IMR-90 (cell line): ENCODE measurements around the gene ZC3H4. TPM values are rescaled to one million over a fixed set of nuclear protein-coding genes. Genes with fewer than 3 reads are reported as not detected.

ENCODE experiments used
- ATAC-seq: fragments of 200-7000 bp; cut with Tn5 transposase; 2 replicates; pipeline ENCODE4 v1.9.1; 2020; ENCODE audit warnings: low read depth, mild to moderate bottlenecking, moderate library complexity
- BruUV-seq: library from RNA; stranded (reverse); fragments of 400-500 nt; replicated peaks from 2 replicates; lab custom pipeline; 2021; lab: Mats Ljungman, UMichigan
- CTCF ChIA-PET: fragments of 300-600 bp; formaldehyde crosslinking; extraction: SDS; loops from one replicate; lab custom pipeline; 2021; ENCODE audit warnings: antibody characterized with exemption; lab: Yijun Ruan, JAX
- POLR2A ChIA-PET: fragments of 300-600 bp; sonication (Branson Sonifier 250); formaldehyde crosslinking; loops from one replicate; lab custom pipeline; 2022; ENCODE audit warnings: antibody characterized with exemption; ENCODE audit not compliant: unreplicated experiment; lab: Charles Lee
- DNase-seq: peaks from one replicate; pipeline ENCODE4 v3.0.0; 2013
- H2AFZ ChIP-seq: replicated peaks from 2 replicates; pipeline ENCODE3; 2013; ENCODE audit warnings: low read length, mild to moderate bottlenecking; ENCODE audit not compliant: poor library complexity
- H2AK5ac ChIP-seq: 2 replicates; pipeline ENCODE4 v1.6.1; 2013; ENCODE audit warnings: low read depth, low read length, inconsistent platforms
- H2AK9ac ChIP-seq: replicated peaks from 2 replicates; pipeline ENCODE3; 2013; ENCODE audit warnings: mild to moderate bottlenecking, low read depth, low read length, moderate library complexity; ENCODE audit not compliant: poor library complexity
- H2BK120ac ChIP-seq: 2 replicates; pipeline ENCODE4 v1.6.1; 2013; ENCODE audit warnings: low read depth, low read length, inconsistent platforms
- H2BK15ac ChIP-seq: 3 replicates; pipeline ENCODE4 v1.6.1; 2013; ENCODE audit warnings: low read depth, low read length, inconsistent platforms
- H2BK20ac ChIP-seq: 2 replicates; pipeline ENCODE4 v1.6.1; 2013; ENCODE audit warnings: low read depth, mild to moderate bottlenecking, inconsistent platforms, low read length, moderate library complexity
- H2BK5ac ChIP-seq: 2 replicates; pipeline ENCODE4 v1.6.1; 2013; ENCODE audit warnings: mild to moderate bottlenecking, low read depth, low read length, inconsistent platforms; ENCODE audit not compliant: poor library complexity, severe bottlenecking
- H3K14ac ChIP-seq: replicated peaks from 2 replicates; pipeline ENCODE4 v1.6.1; 2013; ENCODE audit warnings: low read depth, low read length, inconsistent platforms
- H3K18ac ChIP-seq: 2 replicates; pipeline ENCODE4 v1.6.1; 2013; ENCODE audit warnings: low read depth, low read length, control low read depth
- H3K23ac ChIP-seq: 2 replicates; pipeline ENCODE4 v1.6.1; 2013; ENCODE audit warnings: low read depth, low read length, inconsistent platforms
- H3K27ac ChIP-seq: 2 replicates; pipeline ENCODE4 v1.5.1; 2013; ENCODE audit warnings: mild to moderate bottlenecking, control low read depth, low read length; ENCODE audit not compliant: insufficient read depth
- H3K27me3 ChIP-seq: 2 replicates; pipeline ENCODE4 v1.6.1; 2013; ENCODE audit warnings: low read length; ENCODE audit not compliant: control insufficient read depth, insufficient read depth
- H3K36me3 ChIP-seq: 2 replicates; pipeline ENCODE4 v1.6.1; 2013; ENCODE audit warnings: low read length, mixed read lengths; ENCODE audit not compliant: control insufficient read depth, insufficient read depth
- H3K4ac ChIP-seq: 2 replicates; pipeline ENCODE4 v1.6.1; 2013; ENCODE audit warnings: low read depth, low read length, inconsistent platforms
- H3K4me1 ChIP-seq: 2 replicates; pipeline ENCODE4 v1.6.1; 2013; ENCODE audit warnings: low read length, mixed read lengths; ENCODE audit not compliant: control insufficient read depth, insufficient read depth
- H3K4me2 ChIP-seq: 2 replicates; pipeline ENCODE4 v1.6.1; 2013; ENCODE audit warnings: low read depth, mild to moderate bottlenecking, control low read depth, low read length, moderate library complexity
- H3K4me3 ChIP-seq: 2 replicates; pipeline ENCODE4 v1.5.1; 2013; ENCODE audit warnings: low read depth, mild to moderate bottlenecking, control low read depth, low read length, moderate library complexity; ENCODE audit not compliant: insufficient read depth
- H3K56ac ChIP-seq: 2 replicates; pipeline ENCODE4 v1.6.1; 2013; ENCODE audit warnings: low read length, inconsistent platforms; ENCODE audit not compliant: insufficient read depth; ENCODE audit errors: extremely low read depth
- H3K79me1 ChIP-seq, 2 experiments: 2 replicates each; pipeline ENCODE4 v1.6.1; 2013; ENCODE audit warnings: low read length in 2 of 2, inconsistent platforms in 1 of 2, low read depth in 1 of 2
- H3K9ac ChIP-seq: 2 replicates; pipeline ENCODE4 v1.6.1; 2013; ENCODE audit warnings: low read depth, low read length, control low read depth
- H3K9me1 ChIP-seq: 2 replicates; pipeline ENCODE4 v1.6.1; 2013; ENCODE audit warnings: low read length, inconsistent platforms; ENCODE audit not compliant: insufficient read depth
- H3K9me3 ChIP-seq: 2 replicates; pipeline ENCODE4 v1.6.1; 2013; ENCODE audit warnings: low read length; ENCODE audit not compliant: control insufficient read depth, insufficient read depth
- H4K20me1 ChIP-seq: 2 replicates; pipeline ENCODE4 v1.6.1; 2013; ENCODE audit warnings: low read length, inconsistent platforms; ENCODE audit not compliant: insufficient read depth
- H4K5ac ChIP-seq: 2 replicates; pipeline ENCODE4 v1.6.1; 2013; ENCODE audit warnings: mild to moderate bottlenecking, low read depth, low read length, control low read depth
- H4K8ac ChIP-seq, 2 experiments: 2 replicates each; pipeline ENCODE4 v1.6.1; 2013; ENCODE audit warnings: low read depth in 2 of 2, low read length in 2 of 2, control low read depth in 1 of 2, inconsistent platforms in 1 of 2
- H4K91ac ChIP-seq: 2 replicates; pipeline ENCODE4 v1.6.1; 2013; ENCODE audit warnings: low read depth, low read length, inconsistent platforms; ENCODE audit not compliant: insufficient read depth
- BHLHE40 ChIP-seq: fragments of 150-350 bp; IDR thresholded peaks from 2 replicates; pipeline ENCODE4 v1.6.1; 2016; ENCODE audit warnings: mild to moderate bottlenecking, low read depth, low read length
- CEBPB ChIP-seq: IDR thresholded peaks from 2 replicates; pipeline ENCODE4 v1.6.1; 2012; ENCODE audit warnings: low read depth, low read length, improper control_type of control experiment
- CHD1 ChIP-seq: IDR thresholded peaks from 2 replicates; pipeline ENCODE4 v1.6.1; 2012; ENCODE audit warnings: low read depth, low read length, improper control_type of control experiment
- MXI1 ChIP-seq: IDR thresholded peaks from 2 replicates; pipeline ENCODE4 v1.6.1; 2012; ENCODE audit warnings: low read depth, mild to moderate bottlenecking, low read length, moderate library complexity, borderline replicate concordance
- POLR2A ChIP-seq: IDR thresholded peaks from 2 replicates; pipeline ENCODE4 v1.6.1; 2012; ENCODE audit warnings: mild to moderate bottlenecking, low read depth, low read length
- RAD21 ChIP-seq: IDR thresholded peaks from 2 replicates; pipeline ENCODE4 v1.6.1; 2012; ENCODE audit warnings: low read length, improper control_type of control experiment
- RFX5 ChIP-seq: IDR thresholded peaks from 2 replicates; pipeline ENCODE4 v1.8.0; 2012; ENCODE audit warnings: low read depth, mild to moderate bottlenecking, low read length, moderate library complexity
- WGBS, 2 experiments: methylation state at CpG; one replicate each; pipeline versions ENCODE4 v1.1.5 to v1.1.7; 2013; ENCODE audit warnings: missing lambda C conversion rate in 2 of 2; ENCODE audit not compliant: insufficient read length in 1 of 2; ENCODE audit errors: extremely low coverage in 2 of 2; 5-methylcytosine and 5-hydroxymethylcytosine counted together
- dilution Hi-C: fragments of 300-500 bp; cut with HindIII; formaldehyde crosslinking; loops from one replicate; pipeline ENCODE4 v1.14.3; 2018; ENCODE audit warnings: low sequenced_read_pairs; ENCODE audit not compliant: unreplicated experiment
- in situ Hi-C: fragments of 300-500 bp; cut with MboI; formaldehyde crosslinking; loops from 3 replicates; pipeline ENCODE4 v1.14.3; 2019; ENCODE audit warnings: low sequenced_read_pairs, inconsistent platforms, mixed read lengths
- intact Hi-C: fragments of 100-400 bp; cut with micrococcal nuclease; formaldehyde crosslinking; loops from 2 replicates; pipeline ENCODE4 v1.10.0; 2022
- polyA plus RNA-seq, 3 experiments: library from polyadenylated mRNA; depleted of rRNA; stranded (reverse); fragments of >200 nt; gene quantifications; 2 replicates each; pipeline ENCODE4 v1.2.3, GENCODE V29; 2012; ENCODE audit warnings: low replicate concordance in 1 of 3
- total RNA-seq: library from RNA; depleted of rRNA; stranded (reverse); fragments of >200 nt; gene quantifications from 2 replicates; pipeline ENCODE4 v1.2.3, GENCODE V29; 2012
- TF ChIP-seq, protein P1 (sequence below): fragments of 150-350 bp; IDR thresholded peaks from 2 replicates; pipeline ENCODE4 v1.6.1; 2017; ENCODE audit warnings: mild to moderate bottlenecking, antibody characterized with exemption, low read length, low read depth

Gene ZC3H4
- total and polyA plus RNA-seq, 2 of the 4 experiments (the other 2 are of a cell fraction) = 3.9 to 8.9 TPM

DNA sequence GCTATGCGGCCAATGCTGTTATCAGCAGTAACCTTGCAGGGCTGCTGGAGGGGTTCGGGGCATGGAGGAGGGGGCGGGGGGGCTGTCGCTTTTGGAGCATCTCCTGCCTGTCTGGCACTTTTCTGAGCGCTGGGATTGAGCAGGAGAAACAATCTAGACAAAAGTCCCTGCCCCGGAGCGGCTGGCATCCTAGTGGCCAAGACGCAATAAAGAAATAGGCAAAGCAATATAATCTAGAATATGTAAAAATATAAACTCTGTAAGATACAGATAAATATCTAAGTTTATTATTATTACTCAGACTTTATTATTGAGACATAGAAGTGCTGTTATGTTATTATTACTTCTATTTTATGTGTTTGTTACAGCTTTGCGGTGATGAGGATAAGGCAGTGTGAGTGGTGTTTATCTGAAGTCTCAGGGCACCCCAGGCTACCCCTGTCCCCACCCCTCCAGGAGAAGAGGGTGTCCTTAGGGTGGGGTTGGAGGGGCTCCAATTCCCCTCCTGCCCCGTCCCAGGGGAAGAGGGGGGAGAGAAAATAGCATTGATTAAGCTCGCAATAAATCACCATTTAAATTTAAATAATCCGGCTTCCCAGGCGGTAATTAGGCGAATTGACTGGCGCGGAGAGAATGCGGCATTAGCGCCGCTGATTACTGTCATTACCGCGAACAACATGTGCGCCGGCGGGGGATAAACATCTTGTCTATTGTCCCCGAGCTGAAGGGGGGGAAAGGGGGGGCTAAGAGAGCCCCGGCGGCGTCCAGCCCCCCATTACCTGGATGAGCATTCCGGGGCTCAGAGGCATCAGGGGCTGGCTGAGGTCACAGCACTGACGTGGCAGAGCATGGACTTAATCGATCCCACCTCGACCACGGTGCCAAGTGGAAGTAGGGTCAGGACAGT is 90.8 kb downstream of the ZC3H4 start:
- H3K4me1 ChIP-seq = peaks cover 4% of the 10 kb centered on the region; the same call in 1 of the 2 replicates
- no peak for TF ChIP-seq MXI1
- no peak for TF ChIP-seq RAD21
- no peak for TF ChIP-seq BHLHE40
- no peak for TF ChIP-seq RFX5
- TF ChIP-seq POLR2A = no peak
- TF ChIP-seq CEBPB = no peak
- TF ChIP-seq, protein P1, sequence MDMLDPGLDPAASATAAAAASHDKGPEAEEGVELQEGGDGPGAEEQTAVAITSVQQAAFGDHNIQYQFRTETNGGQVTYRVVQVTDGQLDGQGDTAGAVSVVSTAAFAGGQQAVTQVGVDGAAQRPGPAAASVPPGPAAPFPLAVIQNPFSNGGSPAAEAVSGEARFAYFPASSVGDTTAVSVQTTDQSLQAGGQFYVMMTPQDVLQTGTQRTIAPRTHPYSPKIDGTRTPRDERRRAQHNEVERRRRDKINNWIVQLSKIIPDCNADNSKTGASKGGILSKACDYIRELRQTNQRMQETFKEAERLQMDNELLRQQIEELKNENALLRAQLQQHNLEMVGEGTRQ = no peak
- TF ChIP-seq CHD1 = no peak
- ChIA-PET CTCF (interaction anchor here (0.8 to 2.9 kb wide), 2 partner anchors 10 to 12 kb away, joined by 3 to 10 read pairs; no protein-coding TSS in a partner anchor), POLR2A (no interaction called here)
- ATAC-seq (no peak), DNase-seq (no peak)
- H3K36me3 ChIP-seq = no peaks in the 10 kb centered on the region
- H3K27me3 ChIP-seq = peaks cover 55% of the 10 kb centered on the region
- no peak overlapping the region for H4K8ac ChIP-seq
- WGBS, 2 experiments = 11% methylated on average over 12 of the region's 33 CpGs; no CpG with 5 or more reads in 1 of the 2 experiments
- H2AK5ac ChIP-seq = no peak overlapping the region
- no peaks in the 10 kb centered on the region for H3K9me1 ChIP-seq
- no peak overlapping the region for H3K56ac ChIP-seq
- no peak overlapping the region for H3K9ac ChIP-seq
- H2AFZ ChIP-seq = no peak overlapping the region
- H2BK5ac ChIP-seq = no peak overlapping the region
- H3K14ac ChIP-seq = no peak overlapping the region
- H3K79me1 ChIP-seq = no peaks in the 10 kb centered on the region
- in situ Hi-C loops = no loop called here
- no peak overlapping the region for H2BK120ac ChIP-seq
- no peak overlapping the region for H3K23ac ChIP-seq
- H4K91ac ChIP-seq = no peak overlapping the region
- no peak overlapping the region for H2BK15ac ChIP-seq
- no peak overlapping the region for H3K4ac ChIP-seq
- no peak overlapping the region for H3K18ac ChIP-seq
- no peak overlapping the region for H4K5ac ChIP-seq
- dilution Hi-C loops = no loop called here
- no peak overlapping the region for H3K4me2 ChIP-seq
- no peak overlapping the region for H2BK20ac ChIP-seq
- BruUV-seq = no TSS peak
- no peaks in the 10 kb centered on the region for H3K9me3 ChIP-seq
- no peak overlapping the region for H3K4me3 ChIP-seq
- peaks cover 6% of the 10 kb centered on the region; the same call in 1 of the 2 replicates for H4K20me1 ChIP-seq
- intact Hi-C loops = no loop called here
- H2AK9ac ChIP-seq = no peak overlapping the region
- H3K27ac ChIP-seq = no peak overlapping the region
